ENCODE measurements around the gene NCKAP5L.
"Not testable (repeated sequence)": the region's sequence is repeated elsewhere in the genome, so short reads cannot be mapped to it uniquely, and the experiment has no call there.

Gene NCKAP5L, protein sequence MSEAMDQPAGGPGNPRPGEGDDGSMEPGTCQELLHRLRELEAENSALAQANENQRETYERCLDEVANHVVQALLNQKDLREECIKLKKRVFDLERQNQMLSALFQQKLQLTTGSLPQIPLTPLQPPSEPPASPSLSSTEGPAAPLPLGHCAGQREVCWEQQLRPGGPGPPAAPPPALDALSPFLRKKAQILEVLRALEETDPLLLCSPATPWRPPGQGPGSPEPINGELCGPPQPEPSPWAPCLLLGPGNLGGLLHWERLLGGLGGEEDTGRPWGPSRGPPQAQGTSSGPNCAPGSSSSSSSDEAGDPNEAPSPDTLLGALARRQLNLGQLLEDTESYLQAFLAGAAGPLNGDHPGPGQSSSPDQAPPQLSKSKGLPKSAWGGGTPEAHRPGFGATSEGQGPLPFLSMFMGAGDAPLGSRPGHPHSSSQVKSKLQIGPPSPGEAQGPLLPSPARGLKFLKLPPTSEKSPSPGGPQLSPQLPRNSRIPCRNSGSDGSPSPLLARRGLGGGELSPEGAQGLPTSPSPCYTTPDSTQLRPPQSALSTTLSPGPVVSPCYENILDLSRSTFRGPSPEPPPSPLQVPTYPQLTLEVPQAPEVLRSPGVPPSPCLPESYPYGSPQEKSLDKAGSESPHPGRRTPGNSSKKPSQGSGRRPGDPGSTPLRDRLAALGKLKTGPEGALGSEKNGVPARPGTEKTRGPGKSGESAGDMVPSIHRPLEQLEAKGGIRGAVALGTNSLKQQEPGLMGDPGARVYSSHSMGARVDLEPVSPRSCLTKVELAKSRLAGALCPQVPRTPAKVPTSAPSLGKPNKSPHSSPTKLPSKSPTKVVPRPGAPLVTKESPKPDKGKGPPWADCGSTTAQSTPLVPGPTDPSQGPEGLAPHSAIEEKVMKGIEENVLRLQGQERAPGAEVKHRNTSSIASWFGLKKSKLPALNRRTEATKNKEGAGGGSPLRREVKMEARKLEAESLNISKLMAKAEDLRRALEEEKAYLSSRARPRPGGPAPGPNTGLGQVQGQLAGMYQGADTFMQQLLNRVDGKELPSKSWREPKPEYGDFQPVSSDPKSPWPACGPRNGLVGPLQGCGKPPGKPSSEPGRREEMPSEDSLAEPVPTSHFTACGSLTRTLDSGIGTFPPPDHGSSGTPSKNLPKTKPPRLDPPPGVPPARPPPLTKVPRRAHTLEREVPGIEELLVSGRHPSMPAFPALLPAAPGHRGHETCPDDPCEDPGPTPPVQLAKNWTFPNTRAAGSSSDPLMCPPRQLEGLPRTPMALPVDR (N-terminal part only)

DNA sequence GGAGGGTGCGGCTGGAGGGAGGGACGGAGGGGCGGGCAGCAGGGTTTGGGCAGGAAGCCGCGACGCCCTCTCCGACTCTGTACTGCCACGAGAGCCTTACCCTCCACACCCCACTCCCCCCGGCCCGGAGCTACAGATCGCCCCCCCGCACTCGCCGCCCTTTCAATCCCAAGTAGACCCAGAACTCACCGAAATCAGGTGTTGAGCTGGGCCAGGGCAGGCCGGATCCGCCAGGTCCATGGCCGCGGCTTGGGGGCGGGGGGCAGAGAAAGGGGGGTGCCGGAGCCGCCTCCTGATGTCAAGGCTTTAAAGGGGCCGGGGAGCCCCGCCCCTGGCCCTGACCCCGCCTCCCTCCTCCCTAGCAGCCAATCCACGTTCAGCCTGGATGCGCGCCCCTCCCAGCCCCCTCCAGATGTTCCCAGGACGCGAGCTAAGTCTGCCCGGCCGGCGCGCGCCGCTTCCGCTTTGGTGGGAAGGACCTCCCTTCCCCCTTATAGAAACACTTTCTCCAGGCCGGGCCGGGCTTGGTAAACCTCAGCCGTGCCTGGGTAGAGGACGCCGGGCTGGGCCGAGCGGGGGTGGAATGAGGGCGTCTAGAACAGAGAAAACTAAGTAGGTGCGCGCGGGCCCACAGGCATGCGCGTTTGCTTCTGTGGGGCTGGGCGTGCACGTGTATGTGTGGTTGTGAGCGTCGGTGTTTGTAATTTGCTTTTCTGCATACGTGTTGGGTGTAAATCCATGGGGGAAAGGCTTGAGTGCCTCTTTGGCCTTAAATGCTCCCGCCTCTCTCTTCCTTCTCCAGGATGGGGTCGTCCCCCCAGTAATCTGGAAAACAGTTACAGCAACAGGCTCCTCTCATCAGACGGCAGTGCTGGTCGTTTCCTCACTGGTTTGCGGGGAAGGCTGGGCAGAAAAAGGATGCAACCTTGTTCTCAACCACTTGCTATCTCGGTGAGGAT is at the start of gene NCKAP5L:
Gene NCKAP5L, minus strand, starts transcription at position 281 of the 959 bp plus-strand sequence. CDS start 24,369 bp downstream, outside the sequence.
- peak; percentile 87 to 94 (median 91) for DNase-seq (ENCODE audit: low read depth in 2 of 3, low spot score in 1 of 3)

DNA sequence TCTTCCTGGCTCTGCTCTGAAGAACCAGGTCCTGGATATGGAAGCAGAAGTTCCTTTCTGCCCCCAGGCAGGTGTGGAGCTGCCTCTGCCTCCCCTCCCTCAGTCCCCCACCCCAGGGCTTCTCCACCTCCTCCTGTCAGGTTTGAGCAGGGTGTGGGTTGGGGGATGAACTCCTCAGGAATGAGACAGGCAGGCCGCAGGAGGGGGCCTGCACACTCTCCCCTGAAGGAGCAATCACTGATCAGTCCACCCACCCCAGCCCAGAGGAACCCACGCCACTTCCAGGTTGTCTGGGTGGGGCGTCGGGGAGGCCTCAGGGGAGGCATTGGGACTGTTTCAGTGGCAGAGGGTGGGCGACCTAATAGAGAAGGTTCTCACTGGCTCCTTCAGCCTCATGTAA is 48.9 kb upstream of the NCKAP5L start:
- DNase-seq (ENCODE audit: low read depth in 2 of 3, low spot score in 1 of 3), result no peak

DNA sequence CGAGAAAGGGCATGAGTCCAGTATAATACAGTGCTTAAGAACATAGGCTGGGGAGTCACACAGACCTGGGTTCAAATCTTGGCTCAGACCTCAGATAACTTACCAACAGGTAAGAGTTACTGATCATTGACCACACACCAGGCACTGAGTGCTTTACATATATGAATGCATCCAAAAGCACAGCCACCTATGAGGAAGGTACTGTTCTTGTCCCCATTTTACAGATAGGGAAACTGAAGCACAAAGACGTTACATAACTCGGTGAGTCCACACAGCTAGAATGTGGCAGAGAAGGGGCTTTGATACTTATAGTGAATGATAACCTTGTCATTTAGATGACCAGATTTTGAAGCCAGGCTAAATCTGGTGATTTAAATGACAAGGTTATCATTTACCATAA is 47.9 kb upstream of the NCKAP5L start:
- DNase-seq (ENCODE audit: low read depth in 2 of 3, low spot score in 1 of 3), result no peak

DNA sequence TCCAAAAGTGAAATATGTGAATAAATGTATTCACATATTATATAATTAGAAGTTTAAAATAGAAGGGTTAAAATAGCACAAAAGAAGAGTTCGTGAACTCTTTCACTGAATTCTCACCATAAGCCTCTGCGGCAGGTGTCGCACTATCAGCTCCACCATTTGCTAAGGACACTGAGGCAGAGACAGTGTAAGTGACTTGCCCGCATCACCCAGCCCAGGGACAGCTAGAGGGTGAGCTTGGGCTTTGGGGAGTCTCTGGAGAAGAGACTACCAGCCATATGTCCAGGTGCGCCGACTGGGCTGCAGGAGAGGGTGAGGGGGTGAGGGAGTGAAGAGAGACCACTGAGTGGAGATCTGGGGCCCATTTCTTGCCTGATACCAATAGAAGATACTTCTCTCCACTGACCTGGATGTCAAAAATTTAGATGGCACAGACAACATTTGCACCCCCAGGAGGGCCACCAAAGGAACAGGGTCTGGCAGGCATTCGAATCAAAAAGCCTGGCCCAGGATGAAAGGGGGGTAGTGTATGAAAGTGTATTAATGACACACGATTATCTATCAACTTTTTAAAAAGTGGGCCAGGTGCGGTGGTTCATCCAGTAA is 47.0 kb upstream of the NCKAP5L start:
- DNase-seq (ENCODE audit: low read depth in 2 of 3, low spot score in 1 of 3), result no peak

DNA sequence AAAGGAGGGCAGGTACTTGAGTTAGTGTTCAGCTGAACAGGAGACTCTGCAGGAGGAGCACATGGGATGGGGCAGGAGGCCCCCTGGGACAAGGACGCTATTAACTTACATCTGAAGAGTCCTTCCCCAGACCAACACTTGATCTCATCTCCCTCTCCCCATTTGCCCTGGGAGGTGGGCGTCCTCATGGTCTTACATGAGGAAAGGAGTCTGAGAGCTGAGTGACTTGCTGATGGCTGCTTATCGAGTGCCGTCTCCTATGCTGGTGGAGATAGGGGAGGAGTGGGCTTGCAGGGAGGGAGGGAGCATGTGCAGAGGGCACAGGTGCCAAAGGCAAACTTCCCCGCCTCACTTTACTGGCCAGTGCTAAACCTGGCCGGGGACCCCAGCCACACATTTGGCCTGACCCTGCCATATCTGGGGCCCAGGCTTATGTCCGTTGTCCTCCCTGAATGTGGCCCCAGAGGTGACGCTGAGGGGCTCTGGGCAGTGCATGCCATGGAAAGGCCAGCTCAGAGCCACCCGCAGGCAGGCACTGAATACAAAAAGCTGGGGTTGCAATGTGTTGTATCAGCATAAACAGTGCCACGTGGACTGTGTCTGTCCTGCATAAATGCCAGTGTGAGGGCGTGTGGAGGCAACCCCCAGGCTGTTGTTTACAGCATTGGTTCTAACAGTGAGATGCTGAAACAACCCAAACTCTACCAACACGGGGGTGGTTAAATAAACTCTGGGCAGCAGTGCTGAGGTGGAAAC is 46.1 kb upstream of the NCKAP5L start:
- DNase-seq (ENCODE audit: low read depth in 2 of 3, low spot score in 1 of 3), result no peak

DNA sequence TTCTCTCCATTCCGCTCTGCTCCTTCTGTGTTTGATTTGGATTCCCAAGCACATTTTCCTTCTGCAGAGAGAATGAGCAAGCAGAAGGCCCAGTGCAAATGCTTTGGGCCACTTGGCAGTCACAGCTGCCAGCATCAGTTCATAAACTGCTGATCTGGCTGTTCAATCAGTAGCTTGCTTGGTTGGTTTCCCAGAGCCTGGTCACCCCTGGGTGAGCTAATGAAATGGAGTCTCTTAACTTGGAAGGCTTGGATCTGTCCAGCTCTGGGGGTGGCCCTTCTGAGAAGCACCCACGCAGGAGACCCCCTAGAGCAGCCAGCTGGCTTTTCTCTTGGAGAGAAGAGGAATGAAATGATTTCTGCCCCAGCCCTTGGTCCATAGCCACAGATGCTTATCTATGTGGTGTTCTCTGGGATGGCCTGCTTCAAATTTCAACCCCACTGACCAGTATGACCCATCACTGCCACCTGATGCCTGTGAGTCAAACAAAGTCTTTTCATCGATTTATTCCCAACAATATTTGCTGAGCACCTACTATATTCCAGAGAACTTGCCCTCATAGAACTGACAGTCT is 45.2 kb upstream of the NCKAP5L start:
- DNase-seq (ENCODE audit: low read depth in 2 of 3, low spot score in 1 of 3), result no peak

DNA sequence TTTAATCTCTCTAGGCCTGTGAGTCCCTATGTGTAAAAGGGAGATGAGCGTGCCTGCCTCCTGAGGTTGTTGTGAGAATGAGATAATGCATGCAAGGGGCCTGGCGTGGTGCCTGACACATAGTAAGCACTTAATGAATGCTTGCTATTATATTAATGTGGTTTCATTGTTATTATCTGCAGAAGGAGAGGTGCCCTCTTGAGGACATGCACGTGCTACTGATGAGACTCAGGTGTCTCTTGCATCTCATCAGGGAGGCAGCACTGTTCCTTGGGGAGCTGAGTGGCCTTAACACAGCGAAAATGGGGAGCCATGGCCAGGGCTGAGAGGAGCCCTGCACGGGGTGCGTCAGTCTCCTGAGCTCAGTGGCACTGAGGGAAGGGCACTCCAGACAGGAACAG is 44.6 kb upstream of the NCKAP5L start:
- no peak for DNase-seq (ENCODE audit: low read depth in 2 of 3, low spot score in 1 of 3)

DNA sequence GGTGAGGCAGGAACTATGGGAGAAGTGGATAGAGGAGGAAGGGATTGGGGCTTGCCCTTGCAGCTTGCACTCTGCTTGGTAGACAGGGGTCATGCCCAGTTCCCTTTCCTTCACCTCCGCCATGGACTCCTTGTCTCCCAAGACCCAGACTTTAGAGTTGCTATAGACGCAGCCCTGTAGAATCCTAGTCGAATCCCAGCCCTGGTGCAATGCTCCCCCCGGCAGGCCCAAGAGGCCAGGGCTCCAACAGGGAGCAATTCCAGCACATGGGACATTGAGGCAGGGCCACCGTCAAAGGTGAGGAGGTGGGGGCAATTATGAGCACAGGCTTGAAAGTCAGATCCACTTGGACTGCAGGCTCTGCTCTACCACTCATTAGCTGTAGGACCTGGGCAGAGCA is 44.2 kb upstream of the NCKAP5L start:
- no peak for DNase-seq (ENCODE audit: low read depth in 2 of 3, low spot score in 1 of 3)

DNA sequence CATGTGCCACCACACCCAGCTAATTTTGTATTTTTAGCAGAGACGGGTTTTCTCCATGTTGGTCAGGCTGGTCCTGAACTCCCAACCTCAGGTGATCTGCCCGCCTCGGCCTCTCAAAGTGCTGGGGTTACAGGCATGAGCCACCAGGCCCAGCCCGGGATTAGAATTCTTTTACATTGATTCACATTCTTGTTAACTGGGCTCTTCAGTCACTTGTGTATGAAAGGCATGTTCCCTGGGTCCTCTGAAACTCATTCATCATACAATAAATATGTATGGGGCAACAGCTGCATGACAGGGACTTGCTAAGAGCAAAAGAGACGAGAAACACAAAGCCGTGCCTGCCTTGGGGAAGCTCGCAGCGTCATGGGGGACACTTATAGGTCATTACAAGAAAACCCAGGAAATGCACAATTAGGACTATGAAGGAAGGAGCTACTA is 43.6 kb upstream of the NCKAP5L start:
- not testable (repeated sequence) for DNase-seq (ENCODE audit: low read depth in 2 of 3, low spot score in 1 of 3)

DNA sequence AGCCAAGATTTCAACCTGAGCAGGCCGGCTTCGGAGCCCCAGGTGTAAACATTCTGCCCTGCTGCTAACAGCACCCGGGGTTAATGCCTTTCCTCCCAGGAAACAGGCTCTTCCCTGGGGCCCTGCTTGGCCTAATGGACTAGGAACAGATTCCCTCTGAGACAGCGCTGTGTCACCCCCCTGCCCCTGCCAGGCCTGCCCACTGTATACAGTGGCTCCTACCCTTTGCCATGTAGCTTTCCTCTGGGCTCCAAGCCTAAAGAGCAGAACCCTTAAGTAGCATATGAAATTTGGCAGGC is 43.0 kb upstream of the NCKAP5L start:
- DNase-seq (ENCODE audit: low read depth in 2 of 3, low spot score in 1 of 3), result no peak

DNA sequence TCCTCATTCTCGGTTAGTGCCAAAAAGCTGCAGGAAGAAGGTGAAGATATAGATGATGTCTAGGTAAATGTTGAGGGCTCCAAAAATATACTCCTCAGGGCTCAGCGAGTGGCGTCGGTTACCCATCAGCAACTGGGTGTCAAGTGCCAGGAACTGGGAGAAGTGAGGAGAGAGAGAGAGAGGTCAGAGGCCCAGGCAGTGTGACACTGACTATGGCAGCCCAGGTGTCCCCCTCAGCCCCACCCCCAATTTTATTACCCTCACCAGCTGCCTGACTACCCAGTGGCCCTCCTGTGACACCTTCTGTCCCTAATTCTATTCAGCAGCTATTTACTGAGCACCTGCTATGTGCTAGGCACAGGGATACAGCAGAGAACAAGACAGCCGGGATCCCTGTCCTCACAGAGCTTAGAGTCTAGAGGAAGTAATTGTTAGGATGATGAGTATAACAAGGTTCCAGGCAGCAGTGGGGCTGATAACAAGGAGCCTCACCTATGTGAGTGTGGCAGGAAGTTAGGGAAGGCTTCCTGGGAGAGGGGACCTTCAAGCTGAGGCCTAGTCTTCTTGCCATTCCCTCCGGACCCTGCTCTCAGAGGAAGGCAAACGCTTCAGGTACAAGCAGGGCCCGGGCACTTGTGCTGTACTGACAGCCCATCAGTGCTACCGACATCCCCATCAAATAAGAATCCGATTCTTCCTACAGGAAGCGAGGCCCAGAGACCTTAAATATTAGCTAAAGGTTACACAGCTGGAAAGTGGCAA is 42.5 kb upstream of the NCKAP5L start:
- no peak for DNase-seq (ENCODE audit: low read depth in 2 of 3, low spot score in 1 of 3)

DNA sequence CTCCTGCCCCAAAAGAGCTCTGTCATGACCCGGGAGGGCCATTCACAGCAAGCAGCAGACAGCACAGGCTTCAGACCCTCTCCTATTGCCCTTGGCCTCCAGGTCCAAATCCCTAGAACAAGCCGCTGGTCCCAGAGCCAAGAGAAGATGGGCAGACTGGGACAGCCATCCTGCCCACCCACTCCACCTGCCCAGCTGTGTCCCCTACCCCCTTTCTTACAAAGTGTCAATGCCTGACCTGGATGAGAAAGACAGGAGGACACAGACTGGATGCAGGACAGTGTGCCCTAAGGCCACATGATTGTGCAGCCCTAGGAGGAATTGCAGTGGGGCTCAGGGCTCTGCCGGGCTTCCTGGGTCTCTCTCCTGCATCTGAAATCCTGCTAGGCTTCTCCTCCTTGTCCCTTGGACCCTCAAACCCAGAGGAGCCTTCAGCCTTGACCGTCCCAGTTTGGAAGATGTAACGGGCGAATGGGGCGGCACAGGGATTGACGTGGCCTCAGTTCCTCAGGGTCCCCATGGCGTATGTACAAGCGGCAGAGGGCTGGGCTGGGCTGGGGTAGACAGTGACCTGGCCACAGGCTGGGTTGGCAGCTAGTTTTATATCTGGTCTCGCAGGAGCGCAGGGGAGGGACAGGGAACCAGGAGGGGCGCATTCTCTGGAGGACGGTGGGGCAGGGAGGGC is 41.7 kb upstream of the NCKAP5L start:
- no peak for DNase-seq (ENCODE audit: low read depth in 2 of 3, low spot score in 1 of 3)

DNA sequence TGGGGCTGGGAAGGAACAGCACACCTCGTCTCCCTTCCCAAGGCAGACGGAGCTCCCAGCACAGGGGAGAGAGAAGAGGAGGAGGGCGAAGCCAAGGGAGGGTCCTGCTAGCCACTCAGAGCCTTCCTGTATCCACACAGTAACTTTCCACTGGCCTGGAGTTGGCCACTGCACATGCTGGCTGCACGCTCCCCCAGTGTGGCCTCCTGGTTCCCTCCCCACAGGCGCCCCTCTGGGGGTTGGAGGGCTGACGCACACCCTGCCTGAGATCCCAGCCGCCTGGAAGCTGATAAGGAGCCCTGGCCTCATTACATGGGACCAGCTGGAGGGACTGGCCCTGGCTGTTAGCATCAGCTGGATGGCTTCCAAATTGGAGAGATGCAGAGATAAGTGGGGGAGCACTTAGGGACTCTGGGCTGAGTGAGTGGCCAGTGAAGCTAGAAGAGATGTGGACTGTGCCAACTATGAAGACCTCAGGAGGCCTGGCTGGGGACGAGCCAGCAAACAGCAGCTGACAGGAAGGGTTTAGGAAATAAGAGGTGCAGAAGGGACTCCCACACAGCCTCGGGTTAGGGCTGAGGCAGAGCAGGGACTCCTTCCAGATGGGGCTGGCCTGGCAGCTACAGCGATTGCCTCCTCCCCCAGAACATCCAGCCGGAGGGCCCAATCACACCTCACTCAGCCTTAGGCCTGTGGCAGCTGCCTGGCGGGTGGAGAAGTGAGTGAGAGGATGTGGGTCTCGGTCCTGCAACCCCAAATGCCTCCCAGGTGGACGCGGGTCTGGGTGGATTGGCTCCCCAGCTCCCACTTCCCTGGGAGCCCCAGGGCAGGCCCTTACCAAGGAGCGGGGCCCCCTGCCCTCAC is 41.0 kb upstream of the NCKAP5L start:
- DNase-seq (ENCODE audit: low read depth in 2 of 3, low spot score in 1 of 3), result no peak

DNA sequence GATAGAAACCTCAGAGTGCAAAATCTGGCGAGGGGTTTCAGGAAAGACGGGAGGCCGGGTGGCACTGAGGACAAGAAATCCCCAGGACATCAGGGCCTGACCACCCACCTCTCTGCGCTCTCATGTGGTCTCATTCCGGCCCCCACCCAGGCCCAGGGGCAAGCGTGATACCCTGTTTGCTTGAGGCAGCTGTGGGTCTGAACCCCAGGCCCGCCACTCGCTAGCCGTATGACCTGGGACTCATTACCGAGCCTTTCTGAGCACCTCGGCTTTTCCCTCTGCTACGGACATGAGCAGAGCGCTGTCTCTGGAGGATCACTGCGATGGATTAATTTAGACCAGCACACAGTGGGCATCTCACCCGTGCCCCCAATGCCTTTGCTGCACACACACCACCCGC is 40.2 kb upstream of the NCKAP5L start:
- DNase-seq (ENCODE audit: low read depth in 2 of 3, low spot score in 1 of 3), result no peak

DNA sequence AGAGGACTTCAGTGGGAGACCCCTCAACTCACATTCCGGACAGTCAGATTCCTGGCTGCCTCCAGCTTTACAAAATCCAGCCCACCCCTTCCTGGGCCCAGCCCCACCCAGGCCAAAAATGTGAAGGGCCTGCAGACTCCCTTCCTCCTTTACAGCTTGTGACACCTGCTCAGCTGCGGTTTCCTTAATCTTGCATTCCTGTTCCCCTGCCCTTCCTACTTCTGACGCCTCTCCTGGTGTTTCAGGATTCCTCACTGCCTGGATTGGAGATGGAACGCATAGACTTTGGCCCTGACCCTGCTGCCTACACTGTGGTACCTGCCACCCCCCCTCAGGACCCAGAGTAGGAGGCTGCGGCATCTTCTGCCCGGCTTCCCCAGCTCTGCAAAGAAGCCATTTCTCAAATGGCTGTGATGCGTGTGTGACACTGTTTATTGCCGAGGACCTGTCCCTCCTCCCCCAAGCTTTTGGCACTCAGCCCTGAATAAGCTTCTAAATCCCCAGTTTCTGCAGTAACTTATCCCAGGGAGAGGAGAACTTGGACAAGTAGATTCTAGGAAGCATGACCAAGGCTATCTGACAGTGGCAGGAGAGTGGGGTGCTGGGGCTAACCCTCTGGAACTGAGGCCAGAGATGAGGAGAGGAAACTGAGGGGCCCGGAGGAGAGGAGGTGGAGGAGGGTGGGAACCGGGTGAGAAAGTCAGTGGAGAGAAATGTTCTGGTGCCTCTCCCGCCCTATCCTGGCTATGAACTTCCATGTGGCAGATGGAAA is 39.5 kb upstream of the NCKAP5L start:
- no peak for DNase-seq (ENCODE audit: low read depth in 2 of 3, low spot score in 1 of 3)

Measured in stimulated activated CD4-positive, alpha-beta T cell treated with anti-CD3 and anti-CD28 coated beads, Interleukin-12 subunit alpha, Interleukin-12 subunit beta, amount 100 ng/mL, for 48 hours (primary cell).